Lower leg skin (tissue), 4 donors: ENCODE measurements around the gene DNAH12. TPM values are rescaled to one million over a fixed set of nuclear protein-coding genes. Genes with fewer than 3 reads are reported as not detected.

Experiments used
- DNase-seq, 2 donors: peaks; one replicate each; pipeline ENCODE4 v3.0.0-alpha.2; 2019; ENCODE audit warnings: low spot score in 2 of 2
- H3K4me3 ChIP-seq: fragments of 200-600 bp; sonication (generic); 2 replicates; pipeline ENCODE4 v1.5.1; 2017; ENCODE audit warnings: mild to moderate bottlenecking, low read depth; ENCODE audit not compliant: poor library complexity, severe bottlenecking
- POLR2A ChIP-seq, 2 donors: fragments of 450-650 bp; IDR thresholded peaks; one replicate each; pipeline ENCODE4 v1.6.1; 2016 to 2017; ENCODE audit warnings: antibody characterized with exemption in 2 of 2, mild to moderate bottlenecking in 1 of 2, moderate library complexity in 1 of 2
- WGBS, 2 donors: methylation state at CpG; one replicate each; pipeline ENCODE4 v1.1.5; 2018; 5-methylcytosine and 5-hydroxymethylcytosine counted together
- intact Hi-C: fragments of 100-400 bp; cut with DNase I; formaldehyde crosslinking; loops from one replicate; pipeline ENCODE4 v1.15.0; 2023; ENCODE audit warnings: low total_unique reads
- total RNA-seq, 4 donors: library from RNA; depleted of rRNA; stranded (reverse); fragments of >200 nt; gene quantifications; one replicate each; pipeline ENCODE4 v1.1.0, GENCODE V29; 2016
- TF ChIP-seq, protein P1 (sequence below), 3 donors: fragments of 450-650 bp; IDR thresholded peaks; one replicate each; pipeline ENCODE4 v1.5.1; 2016; ENCODE audit warnings: antibody characterized with exemption in 3 of 3, mild to moderate bottlenecking in 3 of 3, moderate library complexity in 2 of 3

The DNAH12 gene
- total RNA-seq, 4 donors from 2014 or later: under 0.01 to 0.03 TPM; not detected in 2

- DNase-seq: no peak
- TF ChIP-seq, protein P1, sequence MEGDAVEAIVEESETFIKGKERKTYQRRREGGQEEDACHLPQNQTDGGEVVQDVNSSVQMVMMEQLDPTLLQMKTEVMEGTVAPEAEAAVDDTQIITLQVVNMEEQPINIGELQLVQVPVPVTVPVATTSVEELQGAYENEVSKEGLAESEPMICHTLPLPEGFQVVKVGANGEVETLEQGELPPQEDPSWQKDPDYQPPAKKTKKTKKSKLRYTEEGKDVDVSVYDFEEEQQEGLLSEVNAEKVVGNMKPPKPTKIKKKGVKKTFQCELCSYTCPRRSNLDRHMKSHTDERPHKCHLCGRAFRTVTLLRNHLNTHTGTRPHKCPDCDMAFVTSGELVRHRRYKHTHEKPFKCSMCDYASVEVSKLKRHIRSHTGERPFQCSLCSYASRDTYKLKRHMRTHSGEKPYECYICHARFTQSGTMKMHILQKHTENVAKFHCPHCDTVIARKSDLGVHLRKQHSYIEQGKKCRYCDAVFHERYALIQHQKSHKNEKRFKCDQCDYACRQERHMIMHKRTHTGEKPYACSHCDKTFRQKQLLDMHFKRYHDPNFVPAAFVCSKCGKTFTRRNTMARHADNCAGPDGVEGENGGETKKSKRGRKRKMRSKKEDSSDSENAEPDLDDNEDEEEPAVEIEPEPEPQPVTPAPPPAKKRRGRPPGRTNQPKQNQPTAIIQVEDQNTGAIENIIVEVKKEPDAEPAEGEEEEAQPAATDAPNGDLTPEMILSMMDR (IDR thresholded peaks at IDR 0.05): no peak
- TF ChIP-seq POLR2A (IDR thresholded peaks at IDR 0.05): no peak
- H3K4me3 ChIP-seq: no peak overlapping the region
- intact Hi-C loops: no loop called here
- WGBS, 2 donors: 49 to 56% methylated on average over 3 of the region's 3 CpGs
These were observed 150.2 kb downstream of the DNAH12 start for GRCh38 chr3:57393977-57394376.

DNA sequence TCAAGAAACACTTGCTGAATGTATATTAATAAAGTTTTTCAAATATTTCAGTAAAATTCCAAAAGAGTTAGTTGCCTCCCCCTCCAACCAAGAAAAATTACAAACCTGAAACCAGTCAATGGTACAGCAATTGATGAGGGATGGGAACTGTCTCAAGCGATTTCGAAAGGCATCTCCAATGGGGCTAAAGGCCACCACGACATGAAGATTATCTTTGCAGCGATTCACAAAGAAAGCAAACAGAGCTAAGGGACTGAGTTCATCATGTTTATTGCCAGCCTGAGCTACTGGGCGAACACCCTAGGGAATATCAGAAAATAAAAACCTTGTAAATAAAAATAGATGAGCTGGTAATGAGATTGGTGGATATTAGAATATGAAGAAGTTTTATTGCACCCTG lies 152.4 kb downstream of the DNAH12 start:
- H3K4me3 ChIP-seq: no peak overlapping the region
- intact Hi-C loops: no loop called here
- DNase-seq: no peak
- TF ChIP-seq POLR2A (IDR thresholded peaks at IDR 0.05): no peak
- TF ChIP-seq, protein P1 (IDR thresholded peaks at IDR 0.05): no peak
- 93 to 94% methylated on average over 5 of the region's 5 CpGs for WGBS, 2 donors

- no peak overlapping the region for H3K4me3 ChIP-seq
- 46 to 60% methylated on average over 2 of the region's 2 CpGs for WGBS, 2 donors
- TF ChIP-seq, protein P1 (IDR thresholded peaks at IDR 0.05): no peak
- no peak for TF ChIP-seq POLR2A (IDR thresholded peaks at IDR 0.05)
- no peak for DNase-seq
- intact Hi-C loops: no loop called here
These were observed 154.9 kb downstream of the DNAH12 start for GRCh38 chr3:57389271-57389670.

DNA sequence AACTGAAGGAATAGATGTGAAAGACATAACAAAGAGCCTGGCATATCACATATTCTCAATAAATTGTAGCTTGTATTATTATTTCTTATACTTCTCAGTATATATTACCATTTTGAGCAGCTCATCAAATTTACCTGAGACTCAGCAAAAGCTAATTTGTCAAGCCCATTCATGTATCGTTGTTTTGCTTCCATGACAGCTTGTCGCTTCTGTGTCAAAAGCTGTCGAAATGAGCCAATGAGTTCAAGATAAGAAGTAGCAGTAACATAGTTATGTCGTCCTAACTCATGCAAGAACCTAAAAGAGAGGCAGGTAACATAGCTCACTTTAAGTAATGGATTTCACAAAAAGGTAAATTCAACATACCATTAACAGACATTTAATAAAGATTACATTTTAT lies 157.8 kb downstream of the DNAH12 start:
- no peak overlapping the region for H3K4me3 ChIP-seq
- TF ChIP-seq, protein P1 (IDR thresholded peaks at IDR 0.05): no peak
- no peak for TF ChIP-seq POLR2A (IDR thresholded peaks at IDR 0.05)
- WGBS, 2 donors: 73 to 74% methylated on average over 4 of the region's 4 CpGs
- no peak for DNase-seq
- intact Hi-C loops: no loop called here

GRCh38 chr3:57385498-57385897 lies 158.6 kb downstream of the DNAH12 start:
- TF ChIP-seq POLR2A (IDR thresholded peaks at IDR 0.05): no peak
- TF ChIP-seq, protein P1 (IDR thresholded peaks at IDR 0.05): no peak
- WGBS, 2 donors: 93 to 95% methylated on average over 5 of the region's 5 CpGs
- intact Hi-C loops: no loop called here

GRCh38 chr3:57383838-57384237 lies 160.3 kb downstream of the DNAH12 start:
- no peak for DNase-seq
- intact Hi-C loops: no loop called here
- no peak overlapping the region for H3K4me3 ChIP-seq
- 94 to 95% methylated on average over 2 of the region's 2 CpGs for WGBS, 2 donors
- TF ChIP-seq, protein P1 (IDR thresholded peaks at IDR 0.05): no peak
- TF ChIP-seq POLR2A (IDR thresholded peaks at IDR 0.05): no peak

More at GRCh38 chr3:57385498-57385897, 158.6 kb downstream of the DNAH12 start:
- no peak overlapping the region for H3K4me3 ChIP-seq
- DNase-seq: no peak
